HG03039 (cell line): ENCODE measurements around the gene PRCP.

Source experiments
- ATAC-seq: cut with Tn5 transposase; IDR thresholded peaks from one replicate; pipeline ENCODE4 v1.9.1; 2021; ENCODE audit warnings: mild to moderate bottlenecking, moderate library complexity; ENCODE audit not compliant: unreplicated experiment

The PRCP gene

DNA sequence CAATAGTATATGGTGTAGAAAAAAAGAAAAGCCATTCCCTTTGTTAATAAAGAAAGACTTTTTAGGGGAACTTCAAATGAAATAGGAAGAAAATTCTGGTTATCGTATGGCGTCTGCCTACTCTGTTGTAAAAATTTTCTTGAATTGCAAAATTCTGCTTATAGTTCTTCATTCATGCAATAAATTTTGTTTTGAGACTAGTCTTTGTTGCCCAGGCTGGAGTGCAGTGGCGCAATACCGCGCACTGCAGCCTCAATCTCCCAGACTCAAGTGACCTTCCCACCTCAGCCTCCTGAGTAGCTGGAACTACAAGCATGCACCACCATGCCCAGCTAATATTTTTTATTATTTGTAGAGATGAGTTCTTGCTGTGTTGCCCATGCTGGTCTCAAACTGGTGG lies 7.1 kb upstream of the PRCP start:
- ATAC-seq = no peak

DNA sequence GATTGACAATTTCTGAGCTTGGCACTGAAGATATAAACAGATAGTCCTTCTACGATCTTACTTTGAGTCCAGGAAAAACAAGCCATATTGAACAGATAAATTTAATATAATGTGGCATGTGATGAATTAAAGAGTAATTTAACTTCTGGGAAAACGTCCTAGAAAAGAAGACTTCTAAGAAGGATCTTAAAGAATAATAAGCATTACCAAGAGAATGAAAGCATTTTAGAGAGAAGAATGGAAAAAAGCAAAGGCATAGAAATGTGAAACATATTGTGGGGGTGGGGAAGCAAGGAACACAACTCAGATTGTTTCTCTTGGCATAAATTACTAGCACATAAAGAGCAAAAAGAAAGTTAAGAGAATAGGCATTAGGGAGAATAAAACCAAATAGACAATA lies 6.7 kb upstream of the PRCP start:
- ATAC-seq = no peak

DNA sequence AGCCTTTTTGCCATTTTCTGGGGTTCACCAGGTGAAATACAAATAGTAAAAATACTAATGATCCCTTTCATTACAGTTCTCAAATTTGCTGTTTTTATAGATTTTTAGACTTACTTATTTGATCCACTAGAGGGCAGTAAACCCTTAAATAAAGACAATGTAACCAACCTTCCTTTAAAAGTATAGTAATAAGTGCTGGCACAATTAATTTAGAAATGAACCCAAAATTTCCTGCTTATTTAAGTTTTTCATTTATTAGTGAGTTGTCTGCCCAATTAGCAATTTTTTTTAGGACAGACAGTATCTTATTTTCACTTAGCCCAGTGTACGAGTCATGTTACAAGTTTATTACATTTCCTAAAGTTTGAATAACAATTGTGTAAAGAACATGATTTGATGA lies 6.0 kb upstream of the PRCP start:
- ATAC-seq = no peak

DNA sequence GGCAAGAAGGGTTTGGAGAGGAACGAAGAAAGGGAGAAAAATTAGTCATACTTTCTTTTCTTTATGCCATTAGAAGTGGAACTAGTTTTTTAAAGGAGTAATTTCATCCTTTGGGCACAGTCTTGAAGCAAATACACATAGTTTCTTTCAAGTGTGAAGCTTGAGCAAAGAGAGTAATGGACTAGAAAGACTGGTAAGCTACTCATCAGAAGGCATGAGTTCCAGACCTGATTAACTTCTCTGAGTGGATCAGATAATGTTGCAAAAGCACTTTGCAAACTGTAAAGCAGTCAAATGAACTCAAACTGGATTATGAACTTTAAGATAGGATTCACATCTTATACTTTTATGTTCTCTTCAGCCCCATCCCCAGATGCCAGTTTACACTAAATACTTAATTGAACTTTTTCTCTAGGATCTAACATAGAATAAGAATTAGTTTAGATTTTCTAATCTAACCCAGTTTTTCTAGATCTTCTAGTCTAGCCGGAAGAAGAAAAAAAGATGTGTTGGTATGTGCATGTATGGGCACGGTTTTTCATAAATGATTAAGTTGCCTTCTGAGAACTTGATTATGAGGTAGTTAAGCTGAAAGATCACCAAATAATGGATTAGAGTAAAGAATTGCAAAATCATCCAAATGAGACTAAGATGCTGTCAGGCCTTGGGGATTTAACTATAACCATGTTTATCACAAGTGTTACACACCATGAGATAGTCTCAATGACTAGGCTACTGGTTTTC lies 3.8 kb upstream of the PRCP start:
- no peak for ATAC-seq

DNA sequence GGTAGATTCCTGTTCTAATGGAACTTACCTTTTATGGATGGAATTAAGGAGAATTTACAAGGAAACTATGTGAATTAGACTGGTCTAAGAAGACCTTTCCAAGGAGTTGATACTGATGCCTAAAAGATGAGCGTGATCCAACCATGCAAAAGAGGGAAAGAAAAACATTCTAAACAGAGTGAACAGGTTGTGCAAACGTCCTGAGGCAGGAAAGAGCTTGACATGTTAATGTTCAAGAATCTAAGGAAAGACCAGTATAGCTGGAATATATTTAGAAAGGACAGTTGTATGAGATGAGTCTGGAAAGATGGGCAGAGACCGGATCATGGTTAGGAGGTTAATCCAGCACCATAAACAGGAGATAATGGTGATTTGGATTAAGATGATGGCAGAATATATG lies 2.6 kb upstream of the PRCP start:
- ATAC-seq = no peak

DNA sequence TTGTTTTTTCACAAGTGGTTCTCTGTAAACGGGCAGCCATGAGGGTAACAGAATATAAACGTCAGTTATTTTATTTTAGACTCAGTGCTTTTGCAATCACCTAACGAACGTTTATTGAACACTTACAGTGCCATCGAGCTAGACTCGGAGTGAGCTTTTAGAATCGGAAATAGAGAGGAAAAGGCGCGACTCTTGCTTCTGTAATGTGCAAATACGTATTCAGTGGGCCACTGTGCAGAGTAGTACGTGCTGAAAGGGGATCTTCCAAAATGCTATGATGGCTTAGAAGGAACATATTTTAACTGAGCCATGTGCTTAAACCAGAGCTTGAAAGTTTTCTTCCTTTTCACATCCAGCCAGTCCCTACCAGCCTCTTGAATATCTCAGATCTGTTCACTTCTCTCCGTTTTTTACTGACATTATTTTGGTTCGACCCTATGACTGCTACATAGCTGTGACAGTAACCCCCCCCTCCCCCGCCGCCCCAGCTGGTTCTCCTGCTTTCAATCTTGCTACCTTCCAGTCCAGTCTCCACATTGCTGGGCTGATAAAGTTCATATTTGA lies 1.8 kb upstream of the PRCP start:
- ATAC-seq = no peak

DNA sequence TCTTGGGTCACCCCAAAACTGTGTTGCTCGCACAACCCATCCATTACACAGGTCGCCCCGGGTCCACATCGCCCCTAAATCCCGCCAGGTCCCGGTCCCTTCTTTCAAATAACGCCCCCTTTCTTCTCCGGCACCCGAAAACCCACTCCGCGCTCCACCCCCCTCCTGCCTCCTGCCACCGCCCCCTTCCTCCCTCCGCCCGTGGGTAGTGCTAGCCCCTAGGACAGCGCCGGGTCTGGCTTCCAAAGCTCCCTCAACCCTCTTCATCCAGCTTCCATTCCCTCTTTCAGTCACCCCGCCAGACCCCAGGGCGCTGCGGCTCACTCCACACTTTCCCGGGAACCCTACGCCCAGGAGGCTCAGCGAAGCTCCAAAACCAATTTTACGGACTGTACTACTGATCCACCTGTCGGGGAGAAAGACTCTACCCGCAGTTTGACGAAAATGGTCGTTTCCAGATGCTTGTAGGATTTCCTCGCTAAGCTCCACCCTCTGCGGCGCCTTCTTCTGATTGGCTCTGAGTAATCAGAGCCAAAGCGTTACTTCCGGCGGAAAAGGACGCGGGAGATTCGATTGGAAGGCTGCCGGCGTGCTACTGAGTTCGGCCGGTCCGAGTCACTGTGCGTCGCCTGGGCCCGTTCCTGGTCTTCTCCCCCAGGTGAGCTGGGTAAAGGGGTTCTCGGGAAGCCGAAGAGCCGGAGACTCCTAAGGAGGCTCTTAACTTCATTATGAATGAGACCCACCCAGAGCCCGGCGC lies 1.1 kb upstream of the PRCP start, which contains the start of gene DDIAS:
TSS of gene DDIAS (plus strand) at position 572 of the 757 bp plus-strand sequence. CDS start 13,003 bp downstream, outside the sequence.
- peak; percentile 74 for ATAC-seq

DNA sequence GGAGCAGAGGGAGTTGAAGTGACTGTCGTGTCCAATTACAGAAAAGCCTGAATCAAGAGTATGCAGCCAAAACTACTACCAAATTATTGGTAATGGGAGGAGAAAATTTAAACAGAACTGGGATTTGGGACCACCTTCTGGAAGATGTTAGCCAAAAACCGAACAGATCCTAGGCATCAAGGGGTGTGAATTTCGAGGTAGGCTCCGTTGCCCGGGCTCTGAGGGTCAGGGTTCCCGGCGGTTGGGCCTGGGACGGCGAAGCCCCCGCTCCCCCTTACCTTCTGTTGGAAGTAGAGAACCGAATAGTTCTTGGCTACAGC lies 313 bp downstream of the PRCP start:
- no peak for ATAC-seq

DNA sequence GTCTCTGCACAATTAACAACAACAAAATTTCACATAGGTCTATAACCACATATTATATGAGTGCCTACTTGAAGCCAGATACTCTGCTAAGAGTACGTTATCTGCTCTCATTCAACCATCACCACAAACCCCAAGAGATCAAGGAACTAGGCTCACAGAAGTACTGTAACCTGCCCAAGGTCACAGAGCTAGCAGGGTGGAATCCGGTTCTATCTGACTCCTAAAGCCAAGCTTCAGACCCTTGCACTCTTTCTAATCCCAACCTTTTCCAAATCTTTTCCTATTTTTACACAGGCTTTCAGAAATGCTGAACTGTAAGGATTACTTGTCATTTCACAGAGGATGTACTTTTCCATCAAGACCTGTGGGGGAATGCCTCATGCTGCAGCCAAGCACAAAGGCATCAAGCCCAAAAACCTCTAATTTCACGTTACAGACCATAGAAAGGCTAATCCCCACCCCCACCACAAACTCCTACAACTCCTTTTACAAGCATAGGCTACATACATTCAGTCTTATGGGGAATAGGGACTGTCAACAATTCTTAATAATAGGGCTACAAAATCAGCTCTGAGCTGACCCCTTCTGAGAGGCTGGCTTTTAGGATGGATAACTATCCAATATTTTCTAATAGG lies 927 bp downstream of the PRCP start:
- no peak for ATAC-seq

DNA sequence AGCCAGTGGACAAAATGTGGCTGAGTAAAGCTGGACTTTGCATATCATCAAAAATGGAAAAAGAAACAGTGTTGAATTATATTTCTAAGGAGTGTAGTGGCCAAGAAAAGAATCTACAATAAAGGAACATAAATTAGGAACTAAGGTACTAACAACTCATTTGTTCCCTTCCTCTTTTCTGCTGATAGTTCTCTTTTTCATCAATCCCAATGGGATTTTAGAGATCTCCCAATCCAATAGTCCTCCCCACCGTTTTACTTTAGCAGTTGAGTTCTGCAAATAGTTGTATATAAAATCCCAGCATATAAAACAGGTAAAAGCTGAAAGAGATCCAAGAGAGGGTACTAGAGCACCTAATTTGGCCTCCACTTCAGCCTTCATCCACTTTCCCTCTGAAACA lies 2.0 kb downstream of the PRCP start:
- ATAC-seq = no peak

DNA sequence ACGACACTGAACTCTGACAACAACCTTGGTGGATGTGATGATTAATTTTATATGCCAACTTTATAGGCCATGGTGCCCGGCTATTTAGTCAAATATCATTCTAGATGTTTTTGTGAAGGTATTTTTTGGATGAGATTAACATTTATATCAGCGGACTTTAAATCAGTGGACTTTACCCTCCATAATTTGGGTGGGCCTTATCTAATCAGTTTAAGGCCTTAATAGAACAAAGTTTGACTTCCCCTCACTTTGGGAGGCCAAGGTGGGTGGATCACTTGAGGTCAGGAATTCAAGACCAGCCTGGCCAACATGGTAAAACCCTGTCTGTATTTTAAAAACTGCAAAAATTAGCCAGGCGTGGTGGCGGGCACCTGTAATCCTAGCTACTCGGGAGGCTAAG lies 4.0 kb downstream of the PRCP start:
- ATAC-seq = no peak

DNA sequence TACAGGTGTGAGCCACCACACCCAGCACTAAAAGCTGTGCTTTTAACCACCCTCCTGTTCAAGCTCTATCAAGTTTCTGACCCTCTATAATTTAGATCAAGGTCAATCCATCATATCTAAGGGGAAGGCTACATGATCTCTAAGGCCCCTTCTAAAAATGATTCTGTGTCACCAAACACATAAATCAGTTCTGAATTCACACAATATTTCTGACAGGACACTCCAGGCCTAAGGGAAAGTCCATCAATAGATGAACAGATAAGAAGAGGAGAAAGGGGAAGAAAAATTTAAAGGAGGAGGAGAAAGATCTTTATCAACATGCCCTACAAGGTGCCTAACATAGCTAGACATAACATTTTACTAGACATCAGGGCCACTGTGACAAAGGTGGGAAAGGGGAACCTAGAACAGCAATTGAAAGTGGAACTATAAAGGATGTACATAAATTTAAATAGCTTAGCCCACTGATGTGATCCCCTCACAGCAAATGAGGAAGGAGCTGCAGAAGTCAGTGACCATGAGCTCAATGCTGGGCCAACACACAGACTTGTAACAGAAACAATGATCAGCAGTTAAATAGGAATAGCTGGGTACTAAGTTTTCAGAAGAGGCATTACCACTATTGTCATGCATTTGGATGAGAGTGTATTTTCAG lies 4.7 kb downstream of the PRCP start:
- ATAC-seq = no peak

DNA sequence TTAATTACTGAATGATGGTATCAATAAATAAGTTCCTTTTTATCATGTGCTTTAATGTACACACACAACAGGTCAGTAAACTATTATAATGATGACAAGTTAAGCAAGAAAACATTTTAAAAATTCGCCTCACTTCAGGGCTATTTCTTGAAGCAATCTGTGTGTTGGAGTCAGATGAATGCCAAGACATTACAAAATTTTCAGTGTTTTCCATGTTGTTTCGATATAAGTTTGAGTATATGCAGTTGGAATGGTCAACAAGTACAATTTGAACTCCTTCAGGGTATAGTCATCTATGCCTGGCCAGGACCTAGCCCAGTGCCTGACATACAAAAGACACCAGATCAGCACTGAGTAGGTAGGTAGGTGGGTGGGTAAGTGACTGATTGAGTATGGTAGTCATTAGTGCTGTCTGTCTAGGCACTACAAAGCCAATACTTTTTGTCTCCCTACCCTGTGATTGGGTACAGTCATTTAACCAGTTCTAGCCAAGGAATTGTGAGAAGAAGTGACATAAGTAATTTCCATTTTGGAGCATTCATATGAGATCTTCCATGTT lies 7.5 kb downstream of the PRCP start:
- ATAC-seq = no peak

DNA sequence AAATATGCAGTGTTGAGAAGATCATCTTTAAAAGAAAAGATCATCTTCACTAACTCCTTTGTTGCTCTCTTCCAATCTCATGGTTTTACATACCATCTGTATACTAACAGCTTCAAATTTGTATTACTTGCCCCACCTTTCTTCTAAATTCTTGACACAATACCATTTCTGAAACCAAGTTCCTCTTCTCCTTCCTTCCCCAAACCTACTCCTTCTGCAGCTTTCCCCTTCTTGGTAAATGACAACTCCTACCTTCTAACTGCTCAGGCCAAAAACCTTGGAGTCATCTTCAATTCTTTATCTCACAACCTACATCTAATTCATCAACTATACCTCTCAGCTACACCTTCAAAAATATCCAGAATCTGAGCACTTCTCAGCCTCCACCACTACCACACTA lies 9.3 kb downstream of the PRCP start:
- ATAC-seq = no peak

DNA sequence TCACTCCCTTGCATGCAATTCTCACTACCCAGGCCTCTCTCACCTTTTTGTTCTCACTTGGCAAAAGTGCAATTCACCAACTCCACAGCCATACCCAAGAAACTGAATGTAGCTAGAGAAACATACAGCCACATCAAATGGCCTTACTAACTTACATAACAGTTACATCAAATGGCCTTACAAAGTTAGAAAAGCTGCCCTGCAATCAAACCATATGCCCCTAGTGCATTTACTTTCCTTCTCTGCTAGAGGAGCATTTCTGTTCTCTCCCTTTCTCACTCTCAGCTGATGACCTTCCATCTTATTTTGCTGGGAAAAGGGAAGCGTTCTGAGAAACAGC lies 10.3 kb downstream of the PRCP start:
- no peak for ATAC-seq

DNA sequence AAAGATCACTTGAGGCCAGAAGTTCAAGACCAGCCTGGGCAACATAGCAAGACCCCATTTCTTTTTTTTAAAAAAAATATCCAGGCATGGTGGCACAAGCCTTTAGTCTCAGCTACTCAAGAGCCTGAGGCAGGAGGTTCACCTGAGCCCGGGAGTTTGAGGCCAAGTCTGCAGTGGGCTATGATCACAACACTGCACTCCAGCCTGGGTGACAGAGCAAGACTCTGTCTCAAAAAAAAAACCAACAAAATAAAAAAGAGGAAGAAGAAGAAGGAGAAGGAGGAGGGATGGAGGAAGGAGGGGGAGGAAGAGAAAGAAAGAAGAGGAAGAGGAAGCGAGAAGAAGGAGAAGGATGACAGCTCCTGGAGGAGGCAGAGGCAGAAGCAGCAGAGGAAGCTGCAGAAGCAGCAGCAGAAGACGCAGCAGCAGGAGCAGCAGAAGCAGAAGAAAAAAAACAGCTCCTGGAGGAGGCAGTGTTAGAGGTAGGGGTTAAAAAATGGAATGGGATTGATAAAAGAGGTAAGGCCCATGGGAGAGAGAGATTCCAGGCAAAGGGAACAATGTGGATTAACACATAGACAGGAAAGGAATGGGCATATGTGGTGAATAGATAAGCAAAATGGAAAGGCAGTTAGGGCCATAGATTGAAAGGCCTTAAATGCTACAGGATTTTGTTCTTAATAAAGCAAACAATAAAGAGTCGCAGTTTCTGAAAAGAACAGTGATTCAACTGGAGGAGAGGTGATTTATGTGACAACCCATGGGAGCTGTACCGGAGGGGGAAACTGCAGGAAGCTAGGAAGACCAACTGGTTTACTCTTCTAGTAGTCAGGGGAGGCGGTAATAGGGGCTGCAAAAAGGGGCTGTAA lies 10.9 kb downstream of the PRCP start:
- no peak for ATAC-seq

DNA sequence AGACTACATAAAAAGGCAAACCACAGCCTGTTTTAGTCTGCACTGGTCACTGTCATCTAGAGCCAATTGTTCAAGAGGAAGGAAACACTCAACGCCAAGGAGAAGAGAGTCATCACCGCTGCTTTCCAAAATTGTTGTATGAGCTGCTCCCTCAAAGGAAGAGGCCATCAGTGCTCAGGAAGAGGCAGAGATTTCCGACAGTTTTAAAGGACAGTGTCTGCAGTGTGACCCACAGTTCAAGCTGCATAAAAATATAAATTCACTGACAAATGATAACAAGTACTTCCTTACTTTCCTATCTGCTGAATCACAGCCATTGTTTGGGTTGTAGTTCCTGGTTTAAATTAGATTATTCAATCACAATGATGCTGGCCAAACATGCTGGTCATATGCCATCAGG lies 16.4 kb downstream of the PRCP start:
- no peak for ATAC-seq

DNA sequence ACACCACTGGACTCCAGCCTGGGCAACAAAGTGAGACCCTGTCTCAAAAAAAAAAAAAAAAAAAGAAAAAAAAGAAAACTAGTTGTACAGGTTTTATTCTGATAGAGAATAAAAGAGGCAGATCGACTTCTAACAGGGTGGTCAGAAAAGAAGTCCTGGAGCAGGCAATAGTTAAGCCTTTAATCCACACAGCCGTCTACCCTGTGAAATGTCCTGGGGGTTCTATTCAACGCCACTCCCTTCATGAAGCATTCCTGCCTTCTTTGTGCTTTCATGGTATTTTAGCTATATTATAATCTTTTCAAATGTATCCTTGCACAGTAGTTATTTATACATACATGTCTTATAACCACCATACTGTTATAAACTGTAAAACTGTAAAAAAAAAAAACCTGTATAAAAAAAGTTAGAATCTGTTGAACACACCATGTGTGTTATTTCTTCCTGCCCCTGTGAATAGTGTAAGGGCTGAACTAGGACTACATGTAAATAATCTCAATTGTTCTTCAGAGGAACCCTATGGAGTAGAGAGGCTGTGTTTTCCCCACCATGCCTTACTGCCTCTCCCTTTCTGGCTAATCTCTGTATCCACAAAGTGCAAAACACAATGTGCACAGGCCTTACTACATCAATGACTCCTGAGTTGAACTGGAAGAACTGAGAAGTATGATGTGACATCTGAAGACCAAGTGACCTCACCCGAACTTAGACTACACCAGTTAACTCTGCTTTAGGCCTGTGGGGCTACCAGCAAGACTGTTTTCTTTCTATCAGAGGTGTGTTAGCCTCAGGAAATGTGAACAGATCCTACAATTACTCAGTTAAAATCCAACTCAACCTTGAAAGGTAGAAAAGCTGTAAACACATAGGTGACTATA lies 25.3 kb downstream of the PRCP start:
- ATAC-seq = no peak

DNA sequence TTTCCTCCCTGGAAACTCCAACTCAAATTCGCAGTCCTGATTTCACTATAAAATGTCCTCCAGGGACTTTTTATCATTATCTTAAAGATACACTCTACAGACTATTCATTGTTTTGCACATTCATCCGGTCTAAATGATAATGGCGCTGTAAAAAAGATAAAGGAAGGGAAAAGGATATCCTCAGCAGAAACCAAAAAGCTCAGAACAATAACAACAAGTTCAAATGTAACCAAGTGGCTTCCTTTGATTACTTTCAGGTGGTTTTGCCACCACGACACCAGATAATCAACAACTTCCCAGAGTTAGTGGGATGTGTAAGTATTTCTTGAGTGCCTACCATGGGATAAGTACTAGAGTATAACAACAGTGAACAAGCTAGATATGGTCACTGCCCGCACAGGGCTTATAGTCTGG lies 26.3 kb downstream of the PRCP start:
- no peak for ATAC-seq
